C4-2B (cell line): ENCODE data around the gene LRRC8E.

Source experiments
- H3K27ac ChIP-seq: fragments of 450-650 bp; 2 replicates; pipeline ENCODE4 v1.5.1; 2017
- ZFX ChIP-seq: fragments of 450-650 bp; IDR thresholded peaks from 2 replicates; pipeline ENCODE4 v1.6.1; 2017
- TF ChIP-seq, protein P1 (sequence below): fragments of 450-650 bp; conservative IDR thresholded peaks from 2 replicates; pipeline ENCODE4 v1.5.1; 2017; ENCODE audit warnings: mild to moderate bottlenecking

LRRC8E gene

DNA sequence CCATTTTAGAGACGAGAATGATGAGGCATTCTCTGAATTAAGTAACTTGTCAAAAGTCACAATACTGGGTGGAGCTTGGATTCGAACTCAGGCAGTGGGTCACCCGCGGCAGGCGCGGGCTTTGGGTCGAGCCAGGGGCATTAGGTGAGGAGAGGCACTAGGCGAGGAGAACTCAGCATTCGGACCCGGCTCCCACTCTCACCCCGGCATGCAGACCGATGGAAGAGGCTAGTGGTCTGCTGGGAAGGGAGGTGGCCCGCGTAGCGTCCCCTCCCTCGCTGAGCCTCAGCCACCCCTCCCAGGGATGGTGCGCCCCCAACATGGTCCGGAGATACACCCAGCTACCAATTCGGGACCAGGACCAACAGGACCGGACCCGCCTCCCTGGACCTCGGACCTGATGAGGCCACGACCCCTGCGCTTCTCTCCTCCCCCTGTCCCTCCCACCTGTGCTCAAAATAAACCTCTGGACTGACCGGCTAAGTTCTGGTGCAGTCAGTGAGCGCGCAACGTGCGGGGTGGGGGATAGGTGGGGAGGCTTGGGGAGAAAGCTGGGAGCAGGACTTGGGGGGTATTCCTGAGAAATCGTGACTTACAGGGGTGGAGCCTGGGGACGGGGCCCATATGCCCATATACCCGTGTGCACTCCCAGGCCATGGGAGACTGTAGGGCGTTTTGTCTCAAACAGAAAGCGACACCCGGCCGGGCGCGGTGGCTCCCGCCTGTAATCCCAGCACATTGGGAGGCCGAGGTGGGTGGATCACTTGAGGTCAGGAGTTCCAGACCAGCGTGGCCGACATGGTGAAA, 30.5 kb downstream of the LRRC8E start:
- no peak for TF ChIP-seq ZFX
- TF ChIP-seq, protein P1, sequence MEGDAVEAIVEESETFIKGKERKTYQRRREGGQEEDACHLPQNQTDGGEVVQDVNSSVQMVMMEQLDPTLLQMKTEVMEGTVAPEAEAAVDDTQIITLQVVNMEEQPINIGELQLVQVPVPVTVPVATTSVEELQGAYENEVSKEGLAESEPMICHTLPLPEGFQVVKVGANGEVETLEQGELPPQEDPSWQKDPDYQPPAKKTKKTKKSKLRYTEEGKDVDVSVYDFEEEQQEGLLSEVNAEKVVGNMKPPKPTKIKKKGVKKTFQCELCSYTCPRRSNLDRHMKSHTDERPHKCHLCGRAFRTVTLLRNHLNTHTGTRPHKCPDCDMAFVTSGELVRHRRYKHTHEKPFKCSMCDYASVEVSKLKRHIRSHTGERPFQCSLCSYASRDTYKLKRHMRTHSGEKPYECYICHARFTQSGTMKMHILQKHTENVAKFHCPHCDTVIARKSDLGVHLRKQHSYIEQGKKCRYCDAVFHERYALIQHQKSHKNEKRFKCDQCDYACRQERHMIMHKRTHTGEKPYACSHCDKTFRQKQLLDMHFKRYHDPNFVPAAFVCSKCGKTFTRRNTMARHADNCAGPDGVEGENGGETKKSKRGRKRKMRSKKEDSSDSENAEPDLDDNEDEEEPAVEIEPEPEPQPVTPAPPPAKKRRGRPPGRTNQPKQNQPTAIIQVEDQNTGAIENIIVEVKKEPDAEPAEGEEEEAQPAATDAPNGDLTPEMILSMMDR = no peak
- H3K27ac ChIP-seq = no peak overlapping the region

DNA sequence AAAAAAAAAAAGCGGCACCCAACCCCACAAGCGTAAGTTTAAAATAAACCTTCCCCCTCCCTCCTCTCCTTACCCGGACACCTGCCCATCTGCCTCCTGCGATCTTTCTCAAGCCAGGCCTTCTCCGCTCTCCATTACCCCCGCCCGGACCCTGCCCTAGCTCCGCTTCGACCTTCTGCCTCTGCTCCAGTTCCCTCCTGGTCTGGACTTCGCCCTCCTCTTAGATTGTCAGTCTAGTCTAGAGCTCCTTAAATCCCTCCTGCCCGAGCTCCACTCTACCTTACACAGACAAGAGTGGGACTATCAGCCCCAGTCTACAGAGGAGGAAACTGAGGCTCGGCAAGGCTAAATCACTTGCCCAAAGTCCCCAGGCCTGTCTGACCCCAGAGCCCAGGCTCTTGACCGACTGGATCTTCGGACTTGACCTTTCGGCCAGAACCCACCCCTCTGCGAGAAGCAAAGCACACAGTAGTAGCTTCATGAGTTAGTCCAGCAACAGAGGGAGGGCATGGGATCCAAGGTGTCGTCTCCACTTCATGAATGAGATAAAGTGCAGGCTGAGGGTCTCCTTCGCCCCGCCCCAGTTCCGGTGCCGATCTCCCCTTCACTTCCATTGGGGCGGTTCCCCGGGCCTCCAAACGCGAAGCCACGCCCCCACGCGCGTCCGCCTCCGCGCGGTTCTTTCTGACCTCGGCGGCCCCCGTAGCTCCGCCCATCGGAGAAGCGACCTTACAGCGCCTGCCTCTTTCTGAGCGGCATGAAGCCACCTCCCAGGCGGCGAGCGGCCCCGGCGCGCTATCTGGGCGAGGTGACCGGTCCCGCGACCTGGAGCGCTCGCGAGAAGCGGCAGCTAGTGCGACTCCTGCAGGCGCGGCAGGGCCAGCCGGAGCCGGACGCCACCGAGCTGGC, 31.6 kb downstream of the LRRC8E start, which contains the start of gene SNAPC2:
Gene SNAPC2, plus strand, starts transcription at position 729 of the 909 bp plus-strand sequence. Its CDS starts 29 bp downstream, at position 758.
- H3K27ac ChIP-seq = peak within 1 kb of the TSS; percentile 83
- TF ChIP-seq, protein P1 = no peak
- TF ChIP-seq ZFX = no peak

DNA sequence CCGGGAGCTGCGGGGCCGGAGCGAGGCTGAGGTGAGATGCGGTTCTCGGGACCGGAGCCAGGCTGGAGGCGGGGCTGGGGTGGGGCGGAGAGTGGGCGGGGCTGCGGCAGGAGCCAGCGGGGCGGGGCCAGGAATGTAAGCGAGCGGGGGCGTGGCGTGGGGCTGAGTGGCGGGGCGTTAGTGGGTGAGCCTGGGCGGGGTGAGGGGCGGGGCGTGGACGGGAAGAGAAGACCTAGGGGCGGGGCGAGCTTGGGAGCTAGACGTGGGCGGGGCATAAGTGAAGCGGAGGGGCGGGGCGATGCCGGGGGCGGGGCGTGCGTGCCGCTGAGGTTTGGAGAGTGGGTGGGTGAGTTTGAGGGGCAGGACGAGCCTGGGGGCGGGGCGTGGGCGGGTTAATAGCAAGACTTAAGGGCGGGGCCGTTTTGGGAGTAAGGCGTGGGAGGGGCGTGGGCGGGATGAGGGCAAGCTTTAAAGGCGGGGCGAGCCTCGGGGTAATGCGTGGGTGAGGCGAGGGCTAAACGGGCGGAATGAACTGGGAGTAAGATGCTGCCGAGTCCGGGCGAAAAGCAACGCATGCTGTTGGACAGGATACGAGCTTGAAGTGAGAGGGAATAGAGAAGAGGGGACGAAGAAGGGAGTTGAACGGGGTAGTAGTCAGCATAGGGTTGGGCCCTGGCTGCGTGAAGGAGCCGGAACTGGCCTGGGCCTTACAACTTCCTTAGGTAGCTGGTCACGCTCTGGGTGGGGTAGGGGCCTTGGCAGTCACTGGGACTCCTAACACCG, 32.4 kb downstream of the LRRC8E start:
- peak; percentile 37; the same call in 1 of the 2 replicates for TF ChIP-seq ZFX
- TF ChIP-seq, protein P1 = no peak
- peak overlapping the region; percentile 83 for H3K27ac ChIP-seq

DNA sequence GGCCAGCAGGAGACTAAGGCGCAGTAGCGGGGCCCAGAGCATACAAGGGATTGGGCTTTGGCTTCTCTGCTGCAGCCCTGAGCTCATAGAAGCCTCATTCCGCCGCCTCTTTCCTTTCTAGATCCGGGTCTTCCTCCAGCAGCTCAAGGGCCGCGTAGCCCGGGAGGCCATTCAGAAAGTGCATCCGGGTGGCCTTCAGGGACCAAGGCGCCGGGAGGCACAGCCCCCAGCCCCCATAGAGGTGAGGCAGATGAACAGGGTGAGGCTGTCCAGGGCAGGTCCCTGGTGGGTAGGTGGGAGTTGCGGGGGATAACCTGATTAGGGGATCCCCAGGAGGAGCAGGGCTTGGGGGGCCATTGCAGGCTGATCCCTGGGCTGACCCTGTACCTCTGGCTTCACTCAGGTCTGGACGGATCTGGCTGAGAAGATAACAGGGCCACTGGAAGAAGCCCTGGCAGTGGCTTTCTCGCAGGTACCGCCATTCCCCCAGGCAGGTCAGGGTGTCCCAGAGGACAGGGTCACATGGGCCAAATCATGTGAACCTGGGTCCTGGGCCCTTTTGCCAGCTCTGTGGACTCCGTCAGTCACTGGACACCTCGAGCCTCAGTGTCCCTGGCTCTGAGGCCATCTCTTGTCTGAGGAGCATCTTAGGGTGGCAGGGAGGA, 33.1 kb downstream of the LRRC8E start:
- peak overlapping the region; percentile 83 for H3K27ac ChIP-seq
- TF ChIP-seq, protein P1 = no peak
- no peak for TF ChIP-seq ZFX

DNA sequence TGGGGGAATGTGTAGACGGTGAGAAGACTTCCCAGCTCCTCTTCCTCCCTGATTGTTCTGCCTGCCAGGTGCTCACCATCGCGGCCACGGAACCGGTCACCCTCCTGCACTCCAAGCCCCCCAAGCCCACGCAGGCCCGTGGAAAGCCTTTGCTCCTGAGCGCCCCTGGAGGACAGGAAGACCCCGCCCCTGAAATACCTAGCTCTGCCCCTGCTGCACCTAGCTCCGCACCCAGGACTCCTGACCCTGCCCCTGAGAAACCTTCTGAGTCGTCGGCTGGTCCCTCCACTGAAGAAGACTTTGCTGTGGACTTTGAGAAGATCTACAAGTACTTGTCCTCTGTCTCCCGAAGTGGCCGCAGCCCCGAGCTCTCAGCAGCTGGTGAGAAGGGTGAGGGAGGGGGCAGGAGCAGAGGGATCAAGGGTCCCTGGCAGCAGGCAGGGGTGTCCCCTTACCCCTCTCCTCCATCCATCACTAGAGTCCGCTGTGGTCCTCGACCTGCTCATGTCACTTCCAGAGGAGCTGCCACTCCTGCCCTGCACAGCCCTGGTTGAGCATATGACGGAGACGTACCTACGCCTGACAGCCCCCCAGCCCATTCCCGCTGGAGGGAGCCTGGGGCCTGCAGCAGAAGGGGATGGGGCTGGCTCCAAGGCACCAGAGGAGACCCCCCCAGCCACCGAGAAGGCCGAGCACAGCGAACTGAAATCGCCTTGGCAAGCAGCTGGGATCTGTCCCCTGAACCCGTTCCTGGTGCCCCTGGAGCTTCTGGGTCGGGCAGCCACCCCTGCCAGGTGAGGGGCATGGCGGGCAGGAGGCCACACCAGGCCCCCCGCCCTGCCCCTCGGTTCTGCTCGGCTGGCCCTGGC, 33.9 kb downstream of the LRRC8E start:
- peak overlapping the region; percentile 83 for H3K27ac ChIP-seq
- no peak for TF ChIP-seq ZFX
- TF ChIP-seq, protein P1 = no peak

DNA sequence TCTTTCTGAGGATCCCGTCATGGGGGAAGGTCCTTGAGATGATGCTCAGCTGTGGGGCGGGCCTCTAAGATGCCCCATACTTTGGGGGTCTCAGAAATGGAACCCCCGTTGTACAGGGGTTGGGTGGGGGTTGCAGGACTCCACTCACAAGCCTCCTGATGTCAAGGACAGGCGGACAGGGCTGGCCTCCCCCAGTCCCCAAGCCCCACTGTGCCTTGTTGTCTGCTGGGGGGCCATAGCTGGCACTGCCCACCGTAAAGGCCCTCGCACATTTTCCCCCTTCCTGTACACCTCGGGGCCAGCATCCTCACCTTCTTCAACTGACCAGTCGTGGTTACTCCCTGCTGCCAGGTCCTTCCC, 34.5 kb downstream of the LRRC8E start:
- no peak for TF ChIP-seq ZFX
- TF ChIP-seq, protein P1 = no peak
- no peak overlapping the region; the same call in 1 of the 2 replicates for H3K27ac ChIP-seq
